DND-41 (cell line): ENCODE measurements around the gene GRID2.

Experiments used
- EZH2 ChIP-seq: IDR thresholded peaks from 3 replicates; pipeline ENCODE4 v1.6.1; 2012; ENCODE audit warnings: borderline replicate concordance, low read depth, mild to moderate bottlenecking, moderate library complexity, low read length, inconsistent platforms; ENCODE audit not compliant: severe bottlenecking
- TF ChIP-seq, protein P1 (sequence below): IDR thresholded peaks from 2 replicates; pipeline ENCODE4 v1.5.1; 2012; ENCODE audit warnings: borderline replicate concordance, low read length, moderate library complexity, mild to moderate bottlenecking; ENCODE audit not compliant: poor library complexity, severe bottlenecking; ENCODE audit errors: extremely low read depth

- TF ChIP-seq, protein P1, sequence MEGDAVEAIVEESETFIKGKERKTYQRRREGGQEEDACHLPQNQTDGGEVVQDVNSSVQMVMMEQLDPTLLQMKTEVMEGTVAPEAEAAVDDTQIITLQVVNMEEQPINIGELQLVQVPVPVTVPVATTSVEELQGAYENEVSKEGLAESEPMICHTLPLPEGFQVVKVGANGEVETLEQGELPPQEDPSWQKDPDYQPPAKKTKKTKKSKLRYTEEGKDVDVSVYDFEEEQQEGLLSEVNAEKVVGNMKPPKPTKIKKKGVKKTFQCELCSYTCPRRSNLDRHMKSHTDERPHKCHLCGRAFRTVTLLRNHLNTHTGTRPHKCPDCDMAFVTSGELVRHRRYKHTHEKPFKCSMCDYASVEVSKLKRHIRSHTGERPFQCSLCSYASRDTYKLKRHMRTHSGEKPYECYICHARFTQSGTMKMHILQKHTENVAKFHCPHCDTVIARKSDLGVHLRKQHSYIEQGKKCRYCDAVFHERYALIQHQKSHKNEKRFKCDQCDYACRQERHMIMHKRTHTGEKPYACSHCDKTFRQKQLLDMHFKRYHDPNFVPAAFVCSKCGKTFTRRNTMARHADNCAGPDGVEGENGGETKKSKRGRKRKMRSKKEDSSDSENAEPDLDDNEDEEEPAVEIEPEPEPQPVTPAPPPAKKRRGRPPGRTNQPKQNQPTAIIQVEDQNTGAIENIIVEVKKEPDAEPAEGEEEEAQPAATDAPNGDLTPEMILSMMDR, result no peak
- no peak for TF ChIP-seq EZH2
These were observed 665.2 kb downstream of the GRID2 start for GRCh38 chr4:92968996-92969395.
